HL-60 (cell line): ENCODE data around the gene IFIT3.

ENCODE experiments used
- CTCF ChIP-seq: IDR thresholded peaks from one replicate; pipeline ENCODE4 v1.5.1; 2011; ENCODE audit warnings: low read length, control low read depth, inconsistent platforms; ENCODE audit not compliant: insufficient read depth
- REST ChIP-seq: IDR thresholded peaks from 2 replicates; pipeline ENCODE4 v1.6.1; 2012; ENCODE audit warnings: low read depth; ENCODE audit not compliant: insufficient replicate concordance

GRCh38 chr10:89388806-89389205 lies 61.0 kb downstream of the IFIT3 start:
- no peak for TF ChIP-seq REST
- TF ChIP-seq CTCF = no peak
